NB4 (cell line): ENCODE results near the gene DUSP10.

ENCODE experiments used
- DNase-seq: peaks from one replicate; pipeline ENCODE4 v3.0.0; 2010; ENCODE audit warnings: low read depth
- H3K4me3 ChIP-seq: one replicate; pipeline ENCODE4 v1.5.1; 2011; ENCODE audit warnings: mild to moderate bottlenecking, low read depth, low read length, moderate library complexity
- MYC ChIP-seq: IDR thresholded peaks from 2 replicates; pipeline ENCODE4 v1.6.1; 2011; ENCODE audit warnings: low read depth, low read length
- POLR2A ChIP-seq: IDR thresholded peaks from 2 replicates; pipeline ENCODE4 v1.6.1; 2011; ENCODE audit warnings: mild to moderate bottlenecking; ENCODE audit not compliant: insufficient read length; ENCODE audit errors: extremely low read depth
- TF ChIP-seq, protein P1 (sequence below): IDR thresholded peaks from one replicate; pipeline ENCODE4 v1.5.1; 2012; ENCODE audit warnings: low read depth, low read length
- TF ChIP-seq, protein P2 (sequence below): IDR thresholded peaks from 2 replicates; pipeline ENCODE4 v1.6.1; 2011; ENCODE audit warnings: low read depth, low read length

Gene DUSP10

GRCh38 chr1:221741703-221742554 lies at the start of gene DUSP10:
TSS of gene DUSP10 (minus strand) at chr1:221742089. CDS start at chr1:221739744, 2,345 bp downstream.
- peak within 1 kb of the TSS; percentile 90 for H3K4me3 ChIP-seq
- peak; percentile 99 for DNase-seq
- TF ChIP-seq MYC = peak; percentile 73
- TF ChIP-seq, protein P1, sequence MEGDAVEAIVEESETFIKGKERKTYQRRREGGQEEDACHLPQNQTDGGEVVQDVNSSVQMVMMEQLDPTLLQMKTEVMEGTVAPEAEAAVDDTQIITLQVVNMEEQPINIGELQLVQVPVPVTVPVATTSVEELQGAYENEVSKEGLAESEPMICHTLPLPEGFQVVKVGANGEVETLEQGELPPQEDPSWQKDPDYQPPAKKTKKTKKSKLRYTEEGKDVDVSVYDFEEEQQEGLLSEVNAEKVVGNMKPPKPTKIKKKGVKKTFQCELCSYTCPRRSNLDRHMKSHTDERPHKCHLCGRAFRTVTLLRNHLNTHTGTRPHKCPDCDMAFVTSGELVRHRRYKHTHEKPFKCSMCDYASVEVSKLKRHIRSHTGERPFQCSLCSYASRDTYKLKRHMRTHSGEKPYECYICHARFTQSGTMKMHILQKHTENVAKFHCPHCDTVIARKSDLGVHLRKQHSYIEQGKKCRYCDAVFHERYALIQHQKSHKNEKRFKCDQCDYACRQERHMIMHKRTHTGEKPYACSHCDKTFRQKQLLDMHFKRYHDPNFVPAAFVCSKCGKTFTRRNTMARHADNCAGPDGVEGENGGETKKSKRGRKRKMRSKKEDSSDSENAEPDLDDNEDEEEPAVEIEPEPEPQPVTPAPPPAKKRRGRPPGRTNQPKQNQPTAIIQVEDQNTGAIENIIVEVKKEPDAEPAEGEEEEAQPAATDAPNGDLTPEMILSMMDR = no peak
- TF ChIP-seq, protein P2, sequence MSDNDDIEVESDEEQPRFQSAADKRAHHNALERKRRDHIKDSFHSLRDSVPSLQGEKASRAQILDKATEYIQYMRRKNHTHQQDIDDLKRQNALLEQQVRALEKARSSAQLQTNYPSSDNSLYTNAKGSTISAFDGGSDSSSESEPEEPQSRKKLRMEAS = peak; percentile 62
- TF ChIP-seq POLR2A = peak; percentile 64

DNA sequence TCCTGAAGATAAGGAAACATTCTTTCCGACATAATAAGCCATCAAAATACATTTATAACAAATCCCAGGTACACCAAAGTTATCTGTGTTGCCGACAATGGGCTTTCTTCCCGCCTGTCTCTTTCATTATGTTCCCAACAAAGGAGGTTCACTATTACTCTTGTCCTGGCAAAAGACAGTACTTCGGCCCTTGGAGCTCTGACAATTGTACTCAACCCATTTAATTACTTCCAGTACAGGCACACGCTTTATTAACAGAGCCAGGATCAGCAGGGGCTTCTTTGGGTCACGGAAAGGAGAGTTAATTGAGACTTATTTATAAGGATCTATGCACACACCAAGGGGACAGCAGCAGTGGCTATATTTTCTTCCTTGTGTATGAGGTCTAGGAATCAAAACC lies 46.6 kb upstream of the DUSP10 start:
- TF ChIP-seq, protein P2 = no peak
- TF ChIP-seq, protein P1 = no peak
- TF ChIP-seq MYC (no peak), POLR2A (no peak)
- no peak overlapping the region for H3K4me3 ChIP-seq
- DNase-seq = no peak

- DNase-seq = no peak
- H3K4me3 ChIP-seq = no peak overlapping the region
These were observed 44.8 kb upstream of the DUSP10 start for GRCh38 chr1:221786647-221787046.

GRCh38 chr1:221783936-221784335 lies 42.0 kb upstream of the DUSP10 start:
- DNase-seq = peak; percentile 12
- no peak for TF ChIP-seq MYC
- no peak for TF ChIP-seq POLR2A
- TF ChIP-seq, protein P1 = no peak
- TF ChIP-seq, protein P2 = no peak
- no peak overlapping the region for H3K4me3 ChIP-seq

More at GRCh38 chr1:221786647-221787046, 44.8 kb upstream of the DUSP10 start:
- TF ChIP-seq, protein P2 = no peak

DNA sequence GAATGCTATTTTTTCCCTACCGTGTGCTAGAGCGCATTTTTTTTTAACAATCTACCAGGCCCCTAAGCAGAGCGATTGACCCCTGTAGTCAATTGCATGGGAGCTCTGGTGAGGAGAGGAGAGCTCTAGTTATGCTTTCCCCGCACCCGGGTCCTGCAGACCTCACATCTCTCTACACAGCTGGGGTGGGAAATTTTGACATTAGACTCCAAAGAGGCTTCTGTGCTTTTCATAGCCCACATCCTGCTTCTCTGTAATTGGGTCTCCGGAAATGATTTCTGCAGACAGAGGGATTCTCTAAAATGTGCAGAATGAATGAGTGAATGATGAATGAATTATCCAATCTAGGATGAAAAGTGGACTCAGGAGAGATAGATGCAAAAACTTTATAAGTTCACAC lies 41.5 kb upstream of the DUSP10 start:
- TF ChIP-seq MYC (no peak), POLR2A (no peak)
- TF ChIP-seq, protein P2 = no peak
- TF ChIP-seq, protein P1 = no peak

DNA sequence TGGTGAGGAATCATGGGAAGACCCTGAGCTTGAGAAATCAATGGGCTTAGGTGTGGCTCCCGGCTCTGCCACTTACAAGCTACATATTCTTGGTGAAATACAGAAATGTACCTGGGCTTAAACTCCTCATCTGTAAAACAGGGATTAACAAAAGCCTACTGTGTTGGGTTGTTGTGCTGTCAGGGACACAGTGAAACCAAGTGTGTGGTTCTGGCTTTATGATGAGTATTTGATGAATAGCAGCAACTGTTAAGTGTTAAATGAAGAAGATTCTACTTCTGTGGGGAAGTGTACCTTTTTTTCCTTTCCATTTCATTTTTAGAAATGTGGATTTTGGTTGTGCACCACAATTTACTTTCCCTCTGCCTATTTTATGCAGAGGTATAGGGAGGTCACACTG lies 41.1 kb upstream of the DUSP10 start:
- TF ChIP-seq POLR2A (no peak), MYC (no peak)
- TF ChIP-seq, protein P2 = no peak
- TF ChIP-seq, protein P1 = no peak
- no peak for DNase-seq
- H3K4me3 ChIP-seq = no peak overlapping the region

More for the DNA sequence above, 41.5 kb upstream of the DUSP10 start:
- H3K4me3 ChIP-seq = no peak overlapping the region
- no peak for DNase-seq
